RWPE2 (cell line): ENCODE measurements around the gene OSTN.

Experiments used
- ATAC-seq: fragments of 200-7000 bp; cut with Tn5 transposase; 3 replicates; pipeline ENCODE4 v1.9.1; 2021; ENCODE audit warnings: low read depth
- DNase-seq: peaks from one replicate; pipeline ENCODE4 v3.0.0-alpha.2; 2020; ENCODE audit warnings: low spot score
- H3K27ac ChIP-seq: fragments of 450-650 bp; 2 replicates; pipeline ENCODE4 v1.5.1; 2017; ENCODE audit warnings: mild to moderate bottlenecking; ENCODE audit not compliant: poor library complexity, severe bottlenecking
- H3K27me3 ChIP-seq: fragments of 250-450 bp; sonication (Bioruptor Pico); 2 replicates; pipeline ENCODE4 v1.5.1; 2021; ENCODE audit warnings: mild to moderate bottlenecking, moderate library complexity; ENCODE audit not compliant: insufficient read depth, poor library complexity, severe bottlenecking
- H3K36me3 ChIP-seq: fragments of 250-450 bp; sonication (Bioruptor Pico); 2 replicates; pipeline ENCODE4 v1.5.1; 2020; ENCODE audit warnings: low read depth, mild to moderate bottlenecking, moderate library complexity
- H3K4me1 ChIP-seq: fragments of 250-450 bp; sonication (Bioruptor Pico); 2 replicates; pipeline ENCODE4 v1.5.1; 2021; ENCODE audit warnings: mild to moderate bottlenecking, moderate library complexity; ENCODE audit not compliant: insufficient read depth, poor library complexity, severe bottlenecking
- H3K4me3 ChIP-seq: fragments of 250-450 bp; sonication (Bioruptor Pico); 2 replicates; pipeline ENCODE4 v1.5.1; 2021; ENCODE audit warnings: mild to moderate bottlenecking, moderate library complexity; ENCODE audit not compliant: severe bottlenecking
- H3K9me3 ChIP-seq: fragments of 250-450 bp; sonication (Bioruptor Pico); 2 replicates; pipeline ENCODE4 v1.5.1; 2021; ENCODE audit warnings: mild to moderate bottlenecking, moderate library complexity; ENCODE audit not compliant: severe bottlenecking
- TF ChIP-seq, protein P1 (sequence below): fragments of 450-650 bp; IDR thresholded peaks from one replicate; pipeline ENCODE4 v1.5.1; 2017; ENCODE audit warnings: mild to moderate bottlenecking, moderate library complexity; ENCODE audit not compliant: poor library complexity, severe bottlenecking

OSTN gene

DNA sequence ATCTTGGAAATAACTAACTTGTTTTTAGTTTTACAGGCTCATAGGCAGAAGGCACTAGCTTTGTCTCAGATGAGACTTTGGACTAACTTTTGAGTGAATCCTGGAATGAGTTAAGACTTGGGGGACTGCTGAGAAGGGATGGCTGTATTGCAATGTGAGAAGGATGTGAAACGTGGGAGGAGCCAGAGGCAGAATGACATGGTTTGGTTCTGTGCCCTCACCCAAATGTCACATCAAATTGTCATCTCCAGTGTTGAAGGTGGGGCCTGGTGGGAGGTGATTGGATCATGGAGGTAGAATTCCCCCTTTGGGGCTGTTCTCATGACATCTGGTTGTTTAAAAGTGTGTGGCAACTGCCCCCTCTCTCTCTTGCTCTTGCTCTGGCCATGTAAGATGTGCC, 101.4 kb downstream of the OSTN start:
- Histone ChIP-seq H3K27me3 (no peaks in the 10 kb centered on the region), H3K9me3 (no peaks in the 10 kb centered on the region), H3K4me1 (no peaks in the 10 kb centered on the region), H3K36me3 (no peaks in the 10 kb centered on the region), H3K27ac (no peak overlapping the region), H3K4me3 (no peak overlapping the region)
- DNase-seq: no peak
- TF ChIP-seq, protein P1, sequence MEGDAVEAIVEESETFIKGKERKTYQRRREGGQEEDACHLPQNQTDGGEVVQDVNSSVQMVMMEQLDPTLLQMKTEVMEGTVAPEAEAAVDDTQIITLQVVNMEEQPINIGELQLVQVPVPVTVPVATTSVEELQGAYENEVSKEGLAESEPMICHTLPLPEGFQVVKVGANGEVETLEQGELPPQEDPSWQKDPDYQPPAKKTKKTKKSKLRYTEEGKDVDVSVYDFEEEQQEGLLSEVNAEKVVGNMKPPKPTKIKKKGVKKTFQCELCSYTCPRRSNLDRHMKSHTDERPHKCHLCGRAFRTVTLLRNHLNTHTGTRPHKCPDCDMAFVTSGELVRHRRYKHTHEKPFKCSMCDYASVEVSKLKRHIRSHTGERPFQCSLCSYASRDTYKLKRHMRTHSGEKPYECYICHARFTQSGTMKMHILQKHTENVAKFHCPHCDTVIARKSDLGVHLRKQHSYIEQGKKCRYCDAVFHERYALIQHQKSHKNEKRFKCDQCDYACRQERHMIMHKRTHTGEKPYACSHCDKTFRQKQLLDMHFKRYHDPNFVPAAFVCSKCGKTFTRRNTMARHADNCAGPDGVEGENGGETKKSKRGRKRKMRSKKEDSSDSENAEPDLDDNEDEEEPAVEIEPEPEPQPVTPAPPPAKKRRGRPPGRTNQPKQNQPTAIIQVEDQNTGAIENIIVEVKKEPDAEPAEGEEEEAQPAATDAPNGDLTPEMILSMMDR: no peak
- no peak for ATAC-seq

DNA sequence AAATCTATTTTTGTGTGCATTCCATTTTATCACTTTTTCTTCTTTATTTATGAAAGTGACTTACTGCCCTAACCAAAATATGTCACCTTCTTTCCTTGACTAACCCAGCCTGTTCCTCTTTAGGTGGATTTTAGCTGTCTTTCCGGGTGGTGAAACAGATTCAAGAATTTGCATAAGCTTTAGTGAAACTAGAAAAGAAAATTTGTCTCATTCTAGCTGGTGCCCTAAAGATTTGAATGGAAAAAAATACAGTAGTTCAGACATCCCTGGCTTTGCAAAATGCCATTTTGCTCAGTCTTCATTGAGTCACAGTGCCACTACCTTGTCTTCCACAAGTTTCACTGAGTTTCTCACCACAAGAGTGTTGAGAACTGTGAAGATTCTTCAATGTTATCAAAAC, 102.0 kb downstream of the OSTN start:
- Histone ChIP-seq H3K4me3 (no peak overlapping the region), H3K36me3 (no peaks in the 10 kb centered on the region), H3K27me3 (no peaks in the 10 kb centered on the region), H3K27ac (no peak overlapping the region), H3K9me3 (no peaks in the 10 kb centered on the region), H3K4me1 (no peaks in the 10 kb centered on the region)
- no peak for ATAC-seq
- TF ChIP-seq, protein P1: no peak
- DNase-seq: no peak

DNA sequence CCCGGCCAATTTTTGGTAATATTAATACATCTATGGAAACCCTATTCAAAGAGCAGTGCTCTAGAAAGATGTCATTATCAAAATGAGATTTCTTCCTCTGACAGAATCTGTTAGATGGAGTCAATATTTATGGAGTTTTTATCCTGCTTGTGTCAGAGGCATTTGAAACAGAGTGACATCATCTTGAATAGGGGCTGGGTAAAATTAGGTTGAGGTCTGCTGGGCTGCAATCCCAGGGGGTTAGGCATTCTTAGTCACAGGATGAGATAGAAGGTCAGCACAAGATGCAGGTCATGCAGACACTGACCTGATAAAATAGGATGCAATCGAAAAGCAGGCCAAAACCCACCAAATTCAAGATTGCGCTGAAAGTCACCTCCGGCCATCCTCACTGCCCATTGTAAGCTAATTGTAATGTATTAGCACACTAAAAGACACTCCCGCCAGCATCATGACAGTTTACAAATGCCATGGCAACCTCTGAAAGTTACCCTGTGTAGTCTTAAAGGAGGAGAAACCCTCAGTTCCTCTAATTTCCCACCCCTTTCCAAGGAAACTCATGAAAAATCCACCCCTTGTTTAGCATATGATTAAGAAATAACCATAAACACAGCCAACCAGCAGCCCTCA, 102.9 kb downstream of the OSTN start:
- no peak for DNase-seq

DNA sequence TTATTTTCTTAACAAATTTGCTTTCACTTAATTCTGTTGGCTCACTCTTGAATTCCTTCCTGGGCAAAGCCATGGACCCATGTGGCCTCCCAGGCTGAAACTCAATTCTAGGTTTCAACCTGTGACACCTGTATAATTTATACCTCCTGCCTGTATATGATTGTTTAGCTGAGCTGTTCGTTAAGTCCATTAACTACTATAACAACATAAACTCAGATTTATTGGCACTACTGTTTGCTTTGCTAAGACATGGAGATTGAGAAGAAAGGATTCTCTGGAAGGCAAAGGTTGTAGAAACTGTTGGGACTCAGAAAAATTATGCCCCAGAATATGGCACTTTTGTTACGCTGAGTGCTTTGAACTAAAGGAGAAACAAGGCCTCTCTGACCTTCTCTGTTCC, 103.4 kb downstream of the OSTN start:
- no peaks in the 10 kb centered on the region for H3K9me3 ChIP-seq
- H3K36me3 ChIP-seq: no peaks in the 10 kb centered on the region
- no peak for DNase-seq
- H3K27me3 ChIP-seq: no peaks in the 10 kb centered on the region
- H3K4me3 ChIP-seq: no peak overlapping the region
- H3K27ac ChIP-seq: no peak overlapping the region
- no peaks in the 10 kb centered on the region for H3K4me1 ChIP-seq
- no peak for ATAC-seq
- TF ChIP-seq, protein P1: no peak

More for the DNA sequence above, 102.9 kb downstream of the OSTN start:
- no peaks in the 10 kb centered on the region for H3K27me3 ChIP-seq
- ATAC-seq: no peak
- H3K36me3 ChIP-seq: no peaks in the 10 kb centered on the region
- H3K27ac ChIP-seq: no peak overlapping the region
- no peaks in the 10 kb centered on the region for H3K9me3 ChIP-seq
- H3K4me1 ChIP-seq: no peaks in the 10 kb centered on the region
- TF ChIP-seq, protein P1: no peak
- no peak overlapping the region for H3K4me3 ChIP-seq

DNA sequence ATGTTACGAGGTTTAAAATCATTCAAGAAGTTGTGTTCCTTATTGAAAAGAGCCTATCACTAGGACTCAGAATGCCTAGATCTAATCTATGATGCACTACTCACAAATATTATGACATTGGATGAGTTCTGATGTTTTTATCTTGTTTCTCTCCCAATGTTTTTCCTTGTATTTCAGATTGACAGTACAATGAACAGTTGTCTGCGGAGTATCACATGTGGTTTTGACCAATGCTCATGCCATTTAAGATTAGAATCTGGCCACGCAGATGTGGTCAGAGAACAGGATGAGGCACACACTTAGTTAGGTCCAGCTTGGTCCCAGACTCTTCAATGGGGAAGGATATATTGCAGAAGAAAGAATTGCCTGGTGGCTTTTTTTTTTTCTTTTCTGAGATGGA, 104.6 kb downstream of the OSTN start:
- Histone ChIP-seq H3K9me3 (no peaks in the 10 kb centered on the region), H3K27ac (no peak overlapping the region), H3K36me3 (no peaks in the 10 kb centered on the region), H3K27me3 (no peaks in the 10 kb centered on the region), H3K4me3 (no peak overlapping the region), H3K4me1 (no peaks in the 10 kb centered on the region)
- ATAC-seq (no peak), DNase-seq (no peak)
- TF ChIP-seq, protein P1: no peak
